Measurements from ENCODE around the gene DEFB114.

DNA sequence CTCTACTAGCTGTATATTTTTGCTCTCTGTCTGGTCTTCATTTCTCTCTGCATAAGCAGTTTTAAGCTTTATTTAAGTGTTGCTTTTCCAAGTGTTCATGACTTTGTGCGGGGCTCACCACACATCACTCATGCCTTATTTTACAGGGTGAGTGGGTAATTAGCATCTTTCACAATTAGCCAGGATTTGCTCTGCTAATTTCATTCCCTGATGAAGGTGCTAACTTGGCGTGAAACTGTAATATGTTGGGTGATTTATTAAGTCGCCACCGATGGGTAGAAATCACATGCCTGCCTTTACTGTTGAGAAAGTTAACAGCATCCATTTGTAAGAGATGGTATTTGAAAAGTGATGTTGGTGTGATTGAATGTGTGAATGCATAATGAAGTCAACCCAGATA is 44.7 kb downstream of the DEFB114 start:
- TF ChIP-seq CTCF (IDR thresholded peaks at IDR 0.05): no peak
- no peak for TF ChIP-seq POLR2A (IDR thresholded peaks at IDR 0.05)

Measured in lower leg skin (tissue), 3 donors.